Neural cell (in vitro differentiated cells): Measurements from ENCODE around the gene CPEB4. TPM values are rescaled to one million over a fixed set of nuclear protein-coding genes. Genes with fewer than 3 reads are reported as not detected.

Experiments
- H2AFZ ChIP-seq: fragments of 200-600, 300-800 bp; sonication (generic), shearing (Covaris generic); 2 replicates; pipeline ENCODE4 v1.6.0; 2014; ENCODE audit warnings: low read depth, mild to moderate bottlenecking, antibody characterized with exemption, low read length, moderate library complexity
- H3F3A ChIP-seq: fragments of 200-600 bp; shearing (Covaris generic); 2 replicates; pipeline ENCODE4 v1.6.1; 2016; ENCODE audit warnings: mild to moderate bottlenecking, moderate library complexity, mixed read lengths, antibody characterized with exemption, low read length; ENCODE audit not compliant: insufficient read depth, poor library complexity, severe bottlenecking
- H3K27ac ChIP-seq: fragments of 200-600, 300-800 bp; sonication (generic), shearing (Covaris generic); 2 replicates; pipeline ENCODE4 v1.5.1; 2014; ENCODE audit warnings: mild to moderate bottlenecking, low read length, moderate library complexity
- H3K27me3 ChIP-seq: fragments of 300-800, 200-600 bp; sonication (generic), shearing (Covaris generic); 2 replicates; pipeline ENCODE4 v1.6.0; 2014; ENCODE audit warnings: mild to moderate bottlenecking, low read depth, low read length, moderate library complexity; ENCODE audit not compliant: insufficient read depth
- H3K36me3 ChIP-seq: fragments of 300-800, 200-600 bp; sonication (generic), shearing (Covaris generic); 2 replicates; pipeline ENCODE4 v1.5.1; 2014; ENCODE audit warnings: mild to moderate bottlenecking, antibody characterized with exemption, low read length, moderate library complexity; ENCODE audit not compliant: insufficient read depth
- H3K4me2 ChIP-seq: fragments of 300-800, 200-600 bp; sonication (generic), shearing (Covaris generic); 2 replicates; pipeline ENCODE4 v1.6.0; 2014; ENCODE audit warnings: mild to moderate bottlenecking, low read length
- H3K4me3 ChIP-seq: fragments of 300-800, 200-600 bp; sonication (generic), shearing (Covaris generic); 2 replicates; pipeline ENCODE4 v1.5.1; 2014; ENCODE audit warnings: mild to moderate bottlenecking, low read length, moderate library complexity
- H3K79me2 ChIP-seq: fragments of 200-600 bp; shearing (Covaris generic); replicated peaks from 2 replicates; pipeline ENCODE4 v1.6.0; 2014; ENCODE audit warnings: mild to moderate bottlenecking, low read length, moderate library complexity; ENCODE audit not compliant: insufficient read depth
- H3K9ac ChIP-seq: fragments of 300-800, 200-600 bp; sonication (generic), shearing (Covaris generic); 2 replicates; pipeline ENCODE4 v1.6.1; 2016; ENCODE audit warnings: mild to moderate bottlenecking, low read length, mixed read lengths
- H3K9me2 ChIP-seq: fragments of 200-600 bp; shearing (Covaris generic); 2 replicates; pipeline ENCODE4 v1.6.1; 2016; ENCODE audit warnings: mild to moderate bottlenecking, low read length, mixed read lengths; ENCODE audit not compliant: insufficient read depth
- H3K9me3 ChIP-seq: fragments of 200-600, 300-800 bp; sonication (generic), shearing (Covaris generic); 2 replicates; pipeline ENCODE4 v1.6.1; 2016; ENCODE audit warnings: mild to moderate bottlenecking, mixed run types, low read length, moderate library complexity, mixed read lengths
- H4K20me1 ChIP-seq: fragments of 200-600 bp; shearing (Covaris generic); 2 replicates; pipeline ENCODE4 v1.6.1; 2016; ENCODE audit warnings: mild to moderate bottlenecking, mixed run types; ENCODE audit not compliant: insufficient read depth
- EP300 ChIP-seq: fragments of 450-650 bp; conservative IDR thresholded peaks from 2 replicates; pipeline ENCODE4 v1.6.1; 2014; ENCODE audit warnings: antibody characterized with exemption, mild to moderate bottlenecking, moderate library complexity; ENCODE audit not compliant: poor library complexity, severe bottlenecking
- EZH2 ChIP-seq: fragments of 200-600, 300-800 bp; shearing (Covaris generic), sonication (generic); IDR thresholded peaks from 2 replicates; pipeline ENCODE4 v1.6.1; 2014; ENCODE audit warnings: antibody characterized with exemption, low read length, borderline replicate concordance, mild to moderate bottlenecking; ENCODE audit not compliant: insufficient read depth, poor library complexity, severe bottlenecking
- MXI1 ChIP-seq: fragments of 450-650 bp; conservative IDR thresholded peaks from 2 replicates; pipeline ENCODE4 v1.6.1; 2014; ENCODE audit warnings: antibody characterized with exemption, mild to moderate bottlenecking; ENCODE audit not compliant: poor library complexity, severe bottlenecking
- POLR2AphosphoS5 ChIP-seq: IDR thresholded peaks from 2 replicates; pipeline ENCODE4 v1.6.1; 2012
- RAD21 ChIP-seq: fragments of 450-650 bp; conservative IDR thresholded peaks from 2 replicates; pipeline ENCODE4 v1.6.1; 2014; ENCODE audit warnings: antibody characterized with exemption, mild to moderate bottlenecking, moderate library complexity
- SMC3 ChIP-seq: fragments of 450-650 bp; conservative IDR thresholded peaks from 2 replicates; pipeline ENCODE4 v1.6.1; 2014; ENCODE audit warnings: antibody characterized with exemption, mild to moderate bottlenecking, moderate library complexity; ENCODE audit not compliant: poor library complexity
- polyA plus RNA-seq: library from polyadenylated mRNA; depleted of rRNA; stranded (reverse); fragments of >200 nt; gene quantifications from 2 replicates; pipeline ENCODE4 v1.2.3, GENCODE V29; 2014
- TF ChIP-seq, protein P1 (sequence below): fragments of 450-650 bp; IDR thresholded peaks from 2 replicates; pipeline ENCODE4 v1.5.1; 2014; ENCODE audit warnings: antibody characterized with exemption, mild to moderate bottlenecking, moderate library complexity; ENCODE audit not compliant: poor library complexity, severe bottlenecking

Gene CPEB4
- polyA plus RNA-seq, 1 donor from 2014 or later: 42.2 TPM

GRCh38 chr5:173971681-173972345 lies 83.7 kb downstream of the CPEB4 start:
- H3K9me2 ChIP-seq: no peaks in the 10 kb centered on the region
- H2AFZ ChIP-seq: no peak overlapping the region
- no peaks in the 10 kb centered on the region for H3K79me2 ChIP-seq
- no peaks in the 10 kb centered on the region for H3F3A ChIP-seq
- no peak overlapping the region for H3K27ac ChIP-seq
- H3K4me2 ChIP-seq: no peak overlapping the region
- H4K20me1 ChIP-seq: no peaks in the 10 kb centered on the region
- no peak overlapping the region for H3K9ac ChIP-seq
- H3K27me3 ChIP-seq: no peaks in the 10 kb centered on the region
- H3K4me3 ChIP-seq: no peak overlapping the region
- TF ChIP-seq EP300: no peak
- no peak for TF ChIP-seq SMC3
- TF ChIP-seq, protein P1, sequence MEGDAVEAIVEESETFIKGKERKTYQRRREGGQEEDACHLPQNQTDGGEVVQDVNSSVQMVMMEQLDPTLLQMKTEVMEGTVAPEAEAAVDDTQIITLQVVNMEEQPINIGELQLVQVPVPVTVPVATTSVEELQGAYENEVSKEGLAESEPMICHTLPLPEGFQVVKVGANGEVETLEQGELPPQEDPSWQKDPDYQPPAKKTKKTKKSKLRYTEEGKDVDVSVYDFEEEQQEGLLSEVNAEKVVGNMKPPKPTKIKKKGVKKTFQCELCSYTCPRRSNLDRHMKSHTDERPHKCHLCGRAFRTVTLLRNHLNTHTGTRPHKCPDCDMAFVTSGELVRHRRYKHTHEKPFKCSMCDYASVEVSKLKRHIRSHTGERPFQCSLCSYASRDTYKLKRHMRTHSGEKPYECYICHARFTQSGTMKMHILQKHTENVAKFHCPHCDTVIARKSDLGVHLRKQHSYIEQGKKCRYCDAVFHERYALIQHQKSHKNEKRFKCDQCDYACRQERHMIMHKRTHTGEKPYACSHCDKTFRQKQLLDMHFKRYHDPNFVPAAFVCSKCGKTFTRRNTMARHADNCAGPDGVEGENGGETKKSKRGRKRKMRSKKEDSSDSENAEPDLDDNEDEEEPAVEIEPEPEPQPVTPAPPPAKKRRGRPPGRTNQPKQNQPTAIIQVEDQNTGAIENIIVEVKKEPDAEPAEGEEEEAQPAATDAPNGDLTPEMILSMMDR: no peak
- TF ChIP-seq MXI1: no peak
- no peak for TF ChIP-seq RAD21
- TF ChIP-seq POLR2AphosphoS5: no peak
- no peak for TF ChIP-seq EZH2
- no peaks in the 10 kb centered on the region for H3K9me3 ChIP-seq
- no peaks in the 10 kb centered on the region for H3K36me3 ChIP-seq

DNA sequence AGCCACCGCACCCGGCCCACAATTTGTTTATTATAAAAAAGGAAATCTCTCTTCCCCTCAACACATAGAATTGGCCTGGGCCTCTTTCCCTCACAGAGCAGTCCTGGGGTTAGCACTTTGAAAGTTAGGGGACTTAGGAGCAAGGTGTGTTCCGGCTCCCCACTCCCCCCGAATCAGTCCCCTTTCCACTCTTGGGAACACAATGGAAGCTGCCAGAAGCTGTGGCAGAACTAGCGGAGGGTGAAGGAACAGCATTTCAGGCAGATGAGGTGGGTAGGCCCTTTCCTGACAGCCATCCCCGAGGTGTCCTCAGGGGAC lies 84.4 kb downstream of the CPEB4 start:
- Histone ChIP-seq H3K27ac (no peak overlapping the region), H3K27me3 (no peaks in the 10 kb centered on the region), H3K9me2 (no peaks in the 10 kb centered on the region), H2AFZ (no peak overlapping the region), H3K9me3 (no peaks in the 10 kb centered on the region), H3K9ac (peak overlapping the region; percentile 26), H3K4me3 (peak overlapping the region; percentile 48), H3K36me3 (no peaks in the 10 kb centered on the region), H4K20me1 (no peaks in the 10 kb centered on the region), H3F3A (no peaks in the 10 kb centered on the region), H3K79me2 (no peaks in the 10 kb centered on the region), H3K4me2 (no peak overlapping the region)
- TF ChIP-seq RAD21: no peak

- Histone ChIP-seq H4K20me1 (no peaks in the 10 kb centered on the region), H3K36me3 (no peaks in the 10 kb centered on the region), H3K4me2 (no peak overlapping the region), H2AFZ (peak overlapping the region; percentile 45), H3K9ac (peak overlapping the region; percentile 26), H3K9me3 (no peaks in the 10 kb centered on the region), H3K79me2 (no peaks in the 10 kb centered on the region), H3K9me2 (no peaks in the 10 kb centered on the region), H3K4me3 (peak overlapping the region; percentile 48), H3F3A (no peaks in the 10 kb centered on the region), H3K27me3 (no peaks in the 10 kb centered on the region), H3K27ac (no peak overlapping the region)
- TF ChIP-seq MXI1: no peak
- TF ChIP-seq SMC3: peak; percentile 98
- peak; percentile 96 for TF ChIP-seq RAD21
- TF ChIP-seq, protein P1: peak; percentile 93
Observed at GRCh38 chr5:173972925-173973615, 84.9 kb downstream of the CPEB4 start.
